MM.1S (cell line): ENCODE data around the gene DCAF11.

Experiments used
- DNase-seq: peaks from one replicate; pipeline ENCODE4 v3.0.0-alpha.2; 2015
- H2AFZ ChIP-seq: fragments of 300-600 bp; sonication (generic); 2 replicates; pipeline ENCODE4 v1.6.0; 2016; ENCODE audit warnings: antibody characterized with exemption, low read length
- H3F3A ChIP-seq: fragments of 300-600 bp; sonication (generic); 2 replicates; pipeline ENCODE4 v1.6.1; 2016; ENCODE audit warnings: mild to moderate bottlenecking, antibody characterized with exemption, low read length, moderate library complexity, mixed read lengths; ENCODE audit not compliant: insufficient read depth
- H3K27ac ChIP-seq: fragments of 300-600 bp; sonication (generic); 2 replicates; pipeline ENCODE4 v1.5.1; 2016; ENCODE audit warnings: mild to moderate bottlenecking, low read length
- H3K27me3 ChIP-seq: fragments of 300-600 bp; sonication (generic); replicated peaks from 2 replicates; pipeline ENCODE4 v1.6.0; 2016; ENCODE audit warnings: low read length; ENCODE audit not compliant: insufficient read depth
- H3K36me3 ChIP-seq: fragments of 300-600 bp; sonication (generic); replicated peaks from 2 replicates; pipeline ENCODE4 v1.6.1; 2016; ENCODE audit warnings: mild to moderate bottlenecking, low read length, mixed read lengths; ENCODE audit not compliant: insufficient read depth
- H3K4me1 ChIP-seq: fragments of 300-600 bp; sonication (generic); 2 replicates; pipeline ENCODE4 v1.6.1; 2016; ENCODE audit warnings: low read length, mixed read lengths
- H3K4me2 ChIP-seq: fragments of 300-600 bp; sonication (generic); 2 replicates; pipeline ENCODE4 v1.6.0; 2016; ENCODE audit warnings: low read depth, low read length
- H3K4me3 ChIP-seq: fragments of 300-600 bp; sonication (generic); 2 replicates; pipeline ENCODE4 v1.5.1; 2016; ENCODE audit warnings: low read length, mixed read lengths
- H3K79me2 ChIP-seq: fragments of 300-600 bp; sonication (generic); 2 replicates; pipeline ENCODE4 v1.6.1; 2016; ENCODE audit warnings: mixed run types, low read length, mixed read lengths
- H3K9ac ChIP-seq: fragments of 300-600 bp; sonication (generic); 2 replicates; pipeline ENCODE4 v1.6.1; 2016; ENCODE audit warnings: low read length, mixed read lengths
- H3K9me2 ChIP-seq: fragments of 300-600 bp; sonication (generic); replicated peaks from 2 replicates; pipeline ENCODE4 v1.6.1; 2016; ENCODE audit warnings: mild to moderate bottlenecking, low read length, mixed read lengths; ENCODE audit not compliant: insufficient read depth
- H3K9me3 ChIP-seq: fragments of 300-600 bp; sonication (generic); replicated peaks from 2 replicates; pipeline ENCODE4 v1.6.1; 2016; ENCODE audit warnings: mild to moderate bottlenecking, low read length, mixed read lengths; ENCODE audit not compliant: insufficient read depth
- H4K20me1 ChIP-seq: fragments of 300-600 bp; sonication (generic); 2 replicates; pipeline ENCODE4 v1.6.1; 2016; ENCODE audit warnings: mild to moderate bottlenecking, low read length, moderate library complexity, mixed read lengths; ENCODE audit not compliant: insufficient read depth
- CTCF ChIP-seq: fragments of 300-600 bp; sonication (generic); IDR thresholded peaks from 2 replicates; pipeline ENCODE4 v1.5.1; 2016; ENCODE audit warnings: antibody characterized with exemption, low read length, mixed read lengths
- EZH2 ChIP-seq: fragments of 300-600 bp; sonication (generic); optimal IDR thresholded peaks from 2 replicates; pipeline ENCODE3; 2017; ENCODE audit warnings: low read depth, mild to moderate bottlenecking, antibody characterized with exemption, low read length, mixed read lengths
- EZH2phosphoT487 ChIP-seq: fragments of 300-600 bp; sonication (generic); IDR thresholded peaks from 2 replicates; pipeline ENCODE4 v1.6.1; 2018; ENCODE audit warnings: antibody characterized with exemption, low read length

DCAF11 gene

GRCh38 chr14:24116128-24116814 lies 1.7 kb downstream of the DCAF11 start:
- H3K9ac ChIP-seq, result peak overlapping the region; percentile 93; the same call in 1 of the 2 replicates
- no peak for DNase-seq
- no peaks in the 10 kb centered on the region for H3K9me3 ChIP-seq
- H3F3A ChIP-seq, result peaks cover 11% of the 10 kb centered on the region
- peak overlapping the region; percentile 76 for H3K4me2 ChIP-seq
- H3K4me1 ChIP-seq, result no peaks in the 10 kb centered on the region
- no peaks in the 10 kb centered on the region for H3K36me3 ChIP-seq
- H3K79me2 ChIP-seq, result peaks cover 13% of the 10 kb centered on the region
- peak overlapping the region; percentile 87; the same call in 1 of the 2 replicates for H3K4me3 ChIP-seq
- H2AFZ ChIP-seq, result no peak overlapping the region
- TF ChIP-seq CTCF, result no peak
- no peak for TF ChIP-seq EZH2phosphoT487
- no peak for TF ChIP-seq EZH2
- H3K9me2 ChIP-seq, result no peaks in the 10 kb centered on the region
- H3K27me3 ChIP-seq, result no peaks in the 10 kb centered on the region
- H4K20me1 ChIP-seq, result no peaks in the 10 kb centered on the region
- no peak overlapping the region for H3K27ac ChIP-seq

- no peak for DNase-seq
- Histone ChIP-seq H2AFZ (no peak overlapping the region), H3K4me1 (no peaks in the 10 kb centered on the region), H3K27ac (no peak overlapping the region), H3F3A (peaks cover 11% of the 10 kb centered on the region), H3K79me2 (peaks cover 13% of the 10 kb centered on the region), H3K4me2 (no peak overlapping the region), H3K4me3 (no peak overlapping the region), H3K9ac (no peak overlapping the region), H3K36me3 (no peaks in the 10 kb centered on the region), H3K9me2 (no peaks in the 10 kb centered on the region), H4K20me1 (no peaks in the 10 kb centered on the region), H3K27me3 (no peaks in the 10 kb centered on the region), H3K9me3 (no peaks in the 10 kb centered on the region)
- no peak for TF ChIP-seq CTCF
- no peak for TF ChIP-seq EZH2phosphoT487
- no peak for TF ChIP-seq EZH2
These were observed 2.6 kb downstream of the DCAF11 start for GRCh38 chr14:24117179-24117578.

- H3K4me1 ChIP-seq, result no peaks in the 10 kb centered on the region
- TF ChIP-seq EZH2phosphoT487, result no peak
- no peaks in the 10 kb centered on the region for H4K20me1 ChIP-seq
- H3K9me3 ChIP-seq, result no peaks in the 10 kb centered on the region
- no peak overlapping the region for H3K4me3 ChIP-seq
- no peak overlapping the region for H2AFZ ChIP-seq
- no peak overlapping the region for H3K9ac ChIP-seq
- H3F3A ChIP-seq, result no peaks in the 10 kb centered on the region
- H3K4me2 ChIP-seq, result no peak overlapping the region
- no peaks in the 10 kb centered on the region for H3K27me3 ChIP-seq
- H3K9me2 ChIP-seq, result no peaks in the 10 kb centered on the region
- DNase-seq, result no peak
- H3K79me2 ChIP-seq, result peaks cover 13% of the 10 kb centered on the region
- no peaks in the 10 kb centered on the region for H3K36me3 ChIP-seq
- H3K27ac ChIP-seq, result no peak overlapping the region
These were observed 5.1 kb downstream of the DCAF11 start for GRCh38 chr14:24119691-24120090.

GRCh38 chr14:24121210-24121609 lies 6.6 kb downstream of the DCAF11 start:
- H4K20me1 ChIP-seq, result no peaks in the 10 kb centered on the region
- DNase-seq, result no peak
- no peak overlapping the region for H2AFZ ChIP-seq
- no peaks in the 10 kb centered on the region for H3K9me3 ChIP-seq
- peaks cover 4% of the 10 kb centered on the region for H3K79me2 ChIP-seq
- no peak overlapping the region for H3K4me2 ChIP-seq
- H3K4me3 ChIP-seq, result no peak overlapping the region
- H3K27me3 ChIP-seq, result no peaks in the 10 kb centered on the region
- H3K9me2 ChIP-seq, result no peaks in the 10 kb centered on the region
- no peaks in the 10 kb centered on the region for H3K36me3 ChIP-seq
- no peak overlapping the region for H3K9ac ChIP-seq
- no peak for TF ChIP-seq EZH2phosphoT487
- no peak for TF ChIP-seq CTCF
- TF ChIP-seq EZH2, result no peak
- no peak overlapping the region for H3K27ac ChIP-seq
- H3K4me1 ChIP-seq, result no peaks in the 10 kb centered on the region
- no peaks in the 10 kb centered on the region for H3F3A ChIP-seq
